ENCODE measurements around the gene PHF19.

DNA sequence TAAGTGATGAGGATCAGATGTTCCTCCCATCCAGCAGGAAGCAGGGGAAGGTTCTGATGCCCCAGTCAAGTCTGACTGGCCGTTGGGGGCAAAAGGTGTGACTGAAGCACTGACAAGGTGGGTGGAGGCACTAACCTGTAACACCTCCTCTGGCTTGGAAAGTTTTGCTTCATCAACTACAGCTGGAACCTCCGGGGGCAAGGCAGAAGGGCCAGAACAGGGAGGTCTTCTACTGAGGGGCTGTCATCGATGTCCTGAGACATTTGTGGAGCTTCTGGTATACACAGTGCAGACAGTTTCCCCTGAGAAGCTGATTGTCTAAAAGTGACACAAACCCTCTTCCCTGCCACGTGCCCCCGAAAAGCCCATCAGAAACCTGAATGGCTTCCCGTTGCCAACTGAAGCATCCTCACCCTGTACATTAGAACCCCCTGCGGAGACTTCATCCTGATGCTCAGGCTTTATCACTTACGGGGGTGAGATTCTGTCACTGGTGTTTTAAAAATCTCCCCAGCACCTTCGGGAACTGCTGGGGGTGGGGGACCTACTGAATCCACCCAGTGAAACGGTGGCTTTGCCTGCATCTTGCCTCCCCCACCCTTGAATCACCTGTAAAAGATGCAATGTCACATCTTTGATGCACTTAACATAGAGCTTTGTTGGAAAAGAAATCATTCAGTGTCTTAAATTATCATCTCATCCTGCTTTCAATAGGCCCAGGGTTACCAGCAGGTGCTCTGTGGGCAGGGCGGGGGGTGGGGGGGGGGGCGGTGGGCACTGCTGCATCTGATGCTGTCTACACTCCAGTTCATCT lies 25.0 kb upstream of the PHF19 start:
- TF ChIP-seq, protein P1, sequence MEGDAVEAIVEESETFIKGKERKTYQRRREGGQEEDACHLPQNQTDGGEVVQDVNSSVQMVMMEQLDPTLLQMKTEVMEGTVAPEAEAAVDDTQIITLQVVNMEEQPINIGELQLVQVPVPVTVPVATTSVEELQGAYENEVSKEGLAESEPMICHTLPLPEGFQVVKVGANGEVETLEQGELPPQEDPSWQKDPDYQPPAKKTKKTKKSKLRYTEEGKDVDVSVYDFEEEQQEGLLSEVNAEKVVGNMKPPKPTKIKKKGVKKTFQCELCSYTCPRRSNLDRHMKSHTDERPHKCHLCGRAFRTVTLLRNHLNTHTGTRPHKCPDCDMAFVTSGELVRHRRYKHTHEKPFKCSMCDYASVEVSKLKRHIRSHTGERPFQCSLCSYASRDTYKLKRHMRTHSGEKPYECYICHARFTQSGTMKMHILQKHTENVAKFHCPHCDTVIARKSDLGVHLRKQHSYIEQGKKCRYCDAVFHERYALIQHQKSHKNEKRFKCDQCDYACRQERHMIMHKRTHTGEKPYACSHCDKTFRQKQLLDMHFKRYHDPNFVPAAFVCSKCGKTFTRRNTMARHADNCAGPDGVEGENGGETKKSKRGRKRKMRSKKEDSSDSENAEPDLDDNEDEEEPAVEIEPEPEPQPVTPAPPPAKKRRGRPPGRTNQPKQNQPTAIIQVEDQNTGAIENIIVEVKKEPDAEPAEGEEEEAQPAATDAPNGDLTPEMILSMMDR (IDR thresholded peaks at IDR 0.05): no peak
- no peak for TF ChIP-seq ZFX (IDR thresholded peaks at IDR 0.05; ENCODE audit: borderline replicate concordance)

All from 22Rv1 (cell line).